Fibroblast of pulmonary artery (primary cell): ENCODE data around the gene KIFC1.
"Not testable (repeated sequence)": the region's sequence is repeated elsewhere in the genome, so short reads cannot be mapped to it uniquely, and the experiment has no call there.

Experiments used
- DNase-seq: peaks from one replicate; pipeline ENCODE4 v3.0.0-alpha.2; 2010; ENCODE audit warnings: low read depth
- H3K4me3 ChIP-seq: replicated peaks from 2 replicates; pipeline ENCODE4 v1.5.1; 2011; ENCODE audit warnings: low read depth, mild to moderate bottlenecking, control low read depth, low read length, moderate library complexity
- CTCF ChIP-seq: IDR thresholded peaks from 2 replicates; pipeline ENCODE4 v1.5.1; 2011; ENCODE audit warnings: mild to moderate bottlenecking, control low read depth, low read length, inconsistent platforms; ENCODE audit errors: missing control alignments

The KIFC1 gene

GRCh38 chr6:33359331-33359730, 32.3 kb upstream of the KIFC1 start:
- no peak for DNase-seq
- no peak overlapping the region for H3K4me3 ChIP-seq
- TF ChIP-seq CTCF: no peak

GRCh38 chr6:33363486-33363885, 28.1 kb upstream of the KIFC1 start:
- not testable (repeated sequence) for H3K4me3 ChIP-seq, DNase-seq

GRCh38 chr6:33364475-33365205, 27.0 kb upstream of the KIFC1 start:
- DNase-seq: peak; percentile 50
- not testable (repeated sequence) for H3K4me3 ChIP-seq

GRCh38 chr6:33365206-33365971, 26.2 kb upstream of the KIFC1 start:
- not testable (repeated sequence) for H3K4me3 ChIP-seq, DNase-seq

- H3K4me3 ChIP-seq: no peak overlapping the region
- DNase-seq: no peak
- TF ChIP-seq CTCF: no peak
Observed at GRCh38 chr6:33367009-33367714, 24.5 kb upstream of the KIFC1 start.

- H3K4me3 ChIP-seq, DNase-seq: not testable (repeated sequence)
Observed at GRCh38 chr6:33367715-33368025, 24.0 kb upstream of the KIFC1 start.

GRCh38 chr6:33371901-33372300, 19.7 kb upstream of the KIFC1 start:
- DNase-seq, H3K4me3 ChIP-seq: not testable (repeated sequence)

- no peak overlapping the region for H3K4me3 ChIP-seq
- no peak for TF ChIP-seq CTCF
- DNase-seq: no peak
Observed at GRCh38 chr6:33372526-33373123, 19.0 kb upstream of the KIFC1 start.

GRCh38 chr6:33373960-33374910, 17.4 kb upstream of the KIFC1 start:
- no peak overlapping the region for H3K4me3 ChIP-seq
- no peak for TF ChIP-seq CTCF
- no peak for DNase-seq
